Measurements from ENCODE around the gene VPS4B.

VPS4B gene

GRCh38 chr18:63427558-63427957 lies 5.3 kb upstream of the VPS4B start:
- DNase-seq, result no peak

GRCh38 chr18:63422864-63423304 lies 608 bp upstream of the VPS4B start:
- DNase-seq, result no peak

- DNase-seq, result no peak
These were observed 762 bp downstream of the VPS4B start for GRCh38 chr18:63421514-63421913.

- DNase-seq, result no peak
These were observed 9.3 kb downstream of the VPS4B start for GRCh38 chr18:63412953-63413352.

GRCh38 chr18:63410792-63411191 lies 11.5 kb downstream of the VPS4B start:
- DNase-seq, result no peak

GRCh38 chr18:63409301-63409700 lies 13.0 kb downstream of the VPS4B start:
- no peak for DNase-seq

GRCh38 chr18:63407734-63408133 lies 14.5 kb downstream of the VPS4B start:
- DNase-seq, result no peak

GRCh38 chr18:63405986-63406385 lies 16.3 kb downstream of the VPS4B start:
- DNase-seq, result no peak

GRCh38 chr18:63402246-63403162 lies 19.8 kb downstream of the VPS4B start:
- DNase-seq, result no peak

- DNase-seq, result no peak
These were observed 23.0 kb downstream of the VPS4B start for GRCh38 chr18:63399300-63399699.

GRCh38 chr18:63397349-63397748 lies 24.9 kb downstream of the VPS4B start:
- no peak for DNase-seq

- DNase-seq, result no peak
These were observed 26.8 kb downstream of the VPS4B start for GRCh38 chr18:63395503-63395902.

- no peak for DNase-seq
These were observed 27.3 kb downstream of the VPS4B start for GRCh38 chr18:63394954-63395353.

GRCh38 chr18:63387861-63388260 lies 34.4 kb downstream of the VPS4B start:
- no peak for DNase-seq

- no peak for DNase-seq
These were observed 39.4 kb downstream of the VPS4B start for GRCh38 chr18:63382843-63383242.

- DNase-seq, result no peak
These were observed 42.7 kb downstream of the VPS4B start for GRCh38 chr18:63379639-63379962.

- DNase-seq, result no peak
These were observed 43.2 kb downstream of the VPS4B start for GRCh38 chr18:63378919-63379638.

GRCh38 chr18:63377275-63377980 lies 44.8 kb downstream of the VPS4B start:
- DNase-seq, result no peak

GRCh38 chr18:63376538-63376937 lies 45.7 kb downstream of the VPS4B start:
- DNase-seq, result no peak

GRCh38 chr18:63374540-63374939 lies 47.7 kb downstream of the VPS4B start:
- no peak for DNase-seq

GRCh38 chr18:63373161-63373560 lies 49.1 kb downstream of the VPS4B start:
- DNase-seq, result no peak

- no peak for DNase-seq
These were observed 53.7 kb downstream of the VPS4B start for GRCh38 chr18:63368611-63369010.
